GM21619 (cell line): ENCODE measurements around the gene CHL1.

Experiments
- ATAC-seq: cut with Tn5 transposase; IDR thresholded peaks from one replicate; pipeline ENCODE4 v1.9.1; 2021; ENCODE audit not compliant: unreplicated experiment

CHL1 gene

DNA sequence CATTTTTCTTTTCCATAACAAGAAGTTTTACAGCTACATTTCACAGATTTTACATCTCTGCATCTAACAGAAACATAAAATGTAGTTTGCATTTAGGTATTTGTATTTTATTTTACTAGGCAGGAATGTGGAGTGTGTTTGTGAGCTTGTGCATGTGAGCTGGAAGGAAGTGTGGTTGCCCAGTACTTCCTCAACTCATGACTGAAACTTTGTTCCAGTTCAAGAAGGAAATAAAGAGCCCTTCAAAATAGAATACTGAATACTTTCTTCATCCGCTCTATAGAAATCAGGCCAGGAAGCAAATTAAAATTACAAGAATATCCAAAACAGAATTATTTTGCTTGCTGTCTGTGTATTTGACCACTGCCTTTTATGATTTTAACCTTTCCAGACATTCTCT lies 81.3 kb downstream of the CHL1 start:
- ATAC-seq, result no peak

DNA sequence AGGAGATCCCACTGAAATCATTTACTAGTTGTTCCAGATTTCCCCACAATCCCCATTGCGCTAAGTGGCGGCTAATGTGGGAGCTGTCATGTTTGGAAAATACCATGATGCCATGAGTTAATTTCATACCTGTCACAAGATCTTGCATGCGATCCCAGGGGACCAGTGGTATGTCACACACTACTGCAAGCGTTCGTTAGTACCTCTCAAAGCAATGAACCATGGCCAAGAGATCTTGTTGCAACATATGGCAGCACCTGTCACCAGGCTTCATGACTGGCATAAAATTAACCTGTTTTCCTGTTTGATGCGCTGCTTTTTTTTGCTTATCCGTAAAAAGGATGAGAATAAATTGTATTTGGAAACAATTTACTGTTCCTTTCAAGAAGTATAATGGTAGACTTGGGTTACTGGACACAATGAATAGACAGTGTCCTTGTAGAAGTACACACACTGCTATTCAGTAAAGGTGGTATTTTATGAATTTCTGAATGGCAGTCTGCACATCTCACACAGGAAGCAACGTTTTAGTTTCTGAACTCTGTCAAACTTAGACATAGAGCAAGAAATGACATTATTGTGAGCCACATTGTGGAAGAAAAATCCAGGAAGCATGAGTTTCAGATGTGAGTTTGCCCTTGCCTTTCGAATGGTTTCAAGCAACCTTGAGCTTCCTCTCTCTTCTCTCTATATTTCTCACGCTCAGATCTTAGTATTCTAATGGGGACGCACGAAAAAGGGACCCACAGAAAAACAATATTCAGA lies 81.9 kb downstream of the CHL1 start:
- ATAC-seq, result peak; percentile 77

DNA sequence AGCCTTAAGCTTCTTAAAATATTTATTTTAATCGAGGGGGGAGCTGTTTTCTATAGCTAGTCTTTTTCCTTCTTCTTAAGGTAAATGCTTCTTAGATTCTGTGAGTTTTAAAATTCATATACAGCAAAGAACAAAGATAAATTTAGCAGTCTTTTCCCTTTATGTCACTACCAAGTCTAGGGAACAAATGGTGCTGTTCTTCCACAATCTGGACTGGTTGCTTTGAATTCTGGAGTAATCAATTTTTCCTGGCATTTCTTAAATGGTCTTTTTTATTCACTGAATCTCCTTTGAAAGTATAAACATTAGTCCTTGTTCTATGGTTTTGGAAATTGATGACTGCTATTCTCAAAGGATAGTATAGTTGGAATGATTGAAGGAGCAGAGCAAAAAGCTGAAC lies 82.8 kb downstream of the CHL1 start:
- no peak for ATAC-seq

DNA sequence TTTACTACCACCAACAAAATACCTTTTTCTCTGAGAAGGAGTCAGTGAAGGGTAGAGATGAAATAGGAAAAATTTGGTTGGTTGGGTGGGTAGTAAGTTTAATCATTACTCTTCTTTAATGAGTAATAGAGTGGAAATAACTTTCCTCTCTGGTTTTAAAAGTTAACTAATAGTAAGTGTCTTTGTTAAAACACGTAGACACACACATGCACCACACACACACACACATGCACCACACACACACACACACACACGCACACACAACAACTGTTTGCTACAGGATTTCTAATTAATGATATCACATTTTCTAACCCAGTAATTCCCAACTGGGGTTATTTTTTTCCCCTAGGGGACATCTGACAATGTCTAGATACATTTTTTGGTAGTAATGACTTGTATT lies 84.1 kb downstream of the CHL1 start:
- ATAC-seq, result no peak

DNA sequence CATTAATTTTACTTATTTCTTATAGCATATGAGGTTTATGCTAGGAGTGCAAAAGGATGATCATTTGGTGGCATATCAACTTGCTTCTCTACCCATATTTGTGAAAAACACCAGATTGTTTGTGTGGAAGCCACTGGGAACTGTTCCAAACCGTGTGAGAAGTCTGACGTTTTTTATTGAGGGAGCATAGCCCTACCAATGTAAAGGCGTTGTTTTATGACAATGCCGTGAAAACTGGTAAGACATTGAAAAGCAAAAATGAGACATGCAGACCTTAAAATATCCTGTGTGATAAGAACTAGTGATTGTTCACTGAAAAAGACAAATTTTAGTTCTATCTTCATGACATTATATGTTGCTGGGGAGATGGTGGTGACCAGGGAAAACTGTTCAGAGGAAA lies 87.8 kb downstream of the CHL1 start:
- no peak for ATAC-seq

DNA sequence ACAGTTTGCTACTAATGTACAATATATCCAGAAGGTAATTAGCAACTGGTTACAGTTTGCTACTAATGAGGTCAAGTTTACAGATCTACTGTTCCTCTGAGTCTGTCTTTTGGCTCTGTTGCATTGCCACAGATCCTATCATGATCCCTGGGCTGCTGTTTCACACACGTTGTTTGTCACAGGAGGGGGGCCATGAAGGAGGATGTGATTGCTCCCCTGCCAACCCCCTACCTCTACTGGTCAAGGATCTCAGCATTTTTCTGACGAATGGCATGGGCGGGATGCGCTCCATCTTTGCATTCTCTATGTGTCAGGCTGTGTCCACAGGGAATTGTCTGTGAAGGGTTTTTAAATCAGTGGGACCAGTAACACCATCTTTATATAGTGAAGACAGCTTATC lies 91.9 kb downstream of the CHL1 start:
- ATAC-seq, result no peak

DNA sequence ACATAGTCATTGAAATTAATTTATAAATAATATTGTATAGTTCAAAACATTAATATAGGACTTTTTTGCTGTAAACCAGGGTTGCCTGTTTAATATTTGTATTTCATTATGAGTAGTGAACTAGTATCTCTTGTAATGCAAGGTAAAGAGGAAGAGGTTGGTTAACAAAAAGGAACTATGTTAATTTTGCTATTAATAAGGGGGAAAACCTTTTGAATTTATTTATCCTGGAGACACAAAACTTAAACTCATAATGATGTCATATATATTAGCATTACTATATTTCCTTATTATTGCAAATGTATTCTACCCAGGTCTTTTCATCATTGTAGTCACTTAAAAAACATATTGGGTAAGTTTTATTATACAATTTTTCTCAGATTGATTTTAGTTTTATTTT lies 94.5 kb downstream of the CHL1 start:
- no peak for ATAC-seq

DNA sequence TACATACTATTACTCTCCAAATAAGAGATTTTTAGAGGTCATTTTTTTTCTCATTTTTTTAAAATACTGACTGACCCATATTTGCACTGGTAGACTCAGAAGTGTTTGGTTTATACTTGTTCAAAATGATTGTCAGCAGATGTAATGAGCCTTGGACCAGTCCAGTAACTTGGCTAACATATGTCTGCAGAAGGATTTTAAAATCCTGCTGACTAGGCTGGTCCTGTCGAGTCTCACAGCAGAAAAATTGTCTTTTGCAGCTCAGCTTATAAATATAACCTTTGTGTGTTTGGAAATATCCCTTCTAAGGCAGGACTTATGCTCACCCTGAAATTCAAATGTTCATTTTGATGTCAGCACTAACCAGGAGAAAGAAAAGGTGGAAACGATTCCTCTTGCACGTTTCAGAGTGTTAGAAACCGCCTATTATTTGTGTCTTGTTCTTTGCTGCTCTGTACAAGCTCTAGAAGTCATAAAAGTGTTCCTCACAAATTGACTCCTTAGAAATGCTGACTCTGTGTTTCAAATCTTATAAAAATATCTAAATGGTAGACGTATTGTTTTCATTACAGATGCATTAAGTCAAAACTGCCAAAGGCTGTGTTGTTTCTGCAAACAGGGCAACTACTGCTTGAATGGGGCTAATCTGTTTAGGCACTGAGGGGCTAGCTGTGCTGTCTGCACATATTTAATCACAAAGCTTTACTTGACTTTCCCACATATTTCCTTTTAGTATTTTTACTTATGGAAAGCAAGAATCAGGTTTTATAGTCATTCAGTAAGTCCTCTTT lies 95.3 kb downstream of the CHL1 start:
- no peak for ATAC-seq

DNA sequence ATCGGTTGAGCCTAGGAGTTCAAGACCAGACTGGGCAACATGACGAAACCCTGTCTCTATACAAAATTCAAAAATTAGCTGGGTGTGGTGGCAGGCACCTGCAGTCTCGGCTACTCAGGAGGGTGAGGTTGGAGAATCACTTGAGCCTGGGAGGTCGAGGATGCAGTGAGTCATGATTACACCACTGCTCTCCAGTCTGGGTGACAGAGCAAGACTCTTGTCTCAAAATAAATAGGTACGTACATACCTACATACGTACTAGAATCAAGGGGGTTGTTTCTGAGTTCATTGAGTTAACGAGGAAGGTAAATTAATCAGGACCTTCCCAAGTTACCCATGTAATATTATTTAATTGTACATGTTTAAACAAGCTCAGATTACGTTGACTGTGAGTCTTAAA lies 97.5 kb downstream of the CHL1 start:
- ATAC-seq, result no peak

DNA sequence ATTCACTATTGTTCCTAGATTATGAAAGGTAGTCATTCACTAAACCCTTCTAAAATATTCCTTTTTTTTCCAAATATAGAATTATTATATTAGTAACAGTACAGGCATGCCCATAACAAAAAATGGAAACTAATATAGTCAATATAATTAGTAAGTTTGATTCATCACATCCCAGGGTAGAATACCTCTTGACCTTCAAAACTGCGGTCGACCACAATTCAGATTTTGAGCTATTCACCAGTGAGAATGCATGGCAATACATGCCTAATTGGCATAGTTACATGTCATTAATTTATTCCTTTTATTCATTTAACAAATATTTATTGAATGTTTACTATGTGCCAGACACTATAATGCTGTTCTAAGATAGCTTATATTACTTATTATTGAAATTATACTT lies 98.0 kb downstream of the CHL1 start:
- no peak for ATAC-seq

DNA sequence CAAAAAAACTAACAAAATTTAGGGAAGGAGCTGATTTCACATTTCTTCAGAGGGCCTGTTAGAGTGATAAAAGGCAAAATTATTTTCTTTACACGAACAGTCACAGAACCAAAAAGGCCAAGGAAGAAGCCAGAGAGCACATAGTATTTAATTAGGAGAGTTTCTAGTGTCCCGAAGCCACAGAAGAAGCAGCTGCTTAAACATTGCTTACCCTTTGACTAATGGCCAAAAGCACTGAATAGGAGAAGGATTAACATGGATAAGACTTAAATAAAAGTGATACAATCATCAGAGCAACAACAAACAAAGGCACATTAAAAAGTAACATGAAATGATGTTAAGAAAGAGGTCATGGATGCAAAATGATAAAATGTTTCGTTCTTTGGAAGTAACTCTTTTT lies 98.6 kb downstream of the CHL1 start:
- ATAC-seq, result no peak

DNA sequence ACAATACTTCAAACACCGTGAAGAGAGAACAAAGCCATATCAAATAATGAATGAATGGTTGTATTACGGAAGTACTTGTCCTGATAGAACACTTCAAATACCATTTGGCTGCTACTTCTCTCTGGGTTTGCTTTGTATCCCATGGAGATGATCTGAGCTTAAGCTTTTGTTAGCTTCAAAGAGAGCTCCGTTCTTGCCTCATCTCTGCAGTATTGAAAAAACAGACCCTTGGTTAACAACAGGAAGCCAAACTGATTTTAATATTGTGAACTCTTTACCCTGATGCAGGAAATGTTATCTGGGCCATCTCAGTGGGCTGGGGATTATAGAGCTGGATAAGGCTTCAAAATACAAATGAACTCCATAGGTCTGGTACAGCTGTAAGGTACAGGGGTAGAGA lies 101.0 kb downstream of the CHL1 start:
- ATAC-seq, result peak; percentile 40

DNA sequence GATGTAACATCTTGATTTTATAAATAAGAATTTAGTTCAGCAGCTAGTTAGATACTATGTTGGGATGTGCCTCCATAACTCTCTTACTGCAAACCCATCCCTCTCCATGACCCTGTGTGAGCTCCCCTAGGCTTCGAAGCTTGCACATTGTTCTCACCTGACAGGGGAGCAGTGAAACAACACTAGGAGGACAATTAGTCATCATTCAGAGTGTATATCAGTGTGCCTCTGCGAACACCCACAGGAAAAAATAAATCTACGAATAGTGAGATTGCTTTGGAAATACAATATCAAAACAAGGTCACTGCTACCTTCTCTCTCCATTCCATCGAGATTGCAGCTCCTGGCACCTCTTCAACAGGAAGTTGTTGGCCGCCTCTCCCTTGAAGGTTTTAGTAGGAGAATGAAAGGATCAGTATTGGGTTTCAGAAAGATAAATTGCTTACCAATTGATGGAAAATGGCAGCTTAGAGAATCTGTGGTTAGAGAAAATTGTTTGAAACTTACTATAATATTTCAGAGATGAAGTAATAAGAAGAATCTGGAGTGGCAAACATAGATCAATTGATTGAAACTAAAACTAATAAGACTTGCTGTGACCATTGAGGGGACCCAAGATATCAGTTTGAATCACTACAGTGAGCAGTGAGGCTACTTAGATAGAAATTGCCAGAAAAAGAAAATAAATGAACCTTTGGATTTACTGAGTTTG lies 103.2 kb downstream of the CHL1 start:
- peak; percentile 62 for ATAC-seq

DNA sequence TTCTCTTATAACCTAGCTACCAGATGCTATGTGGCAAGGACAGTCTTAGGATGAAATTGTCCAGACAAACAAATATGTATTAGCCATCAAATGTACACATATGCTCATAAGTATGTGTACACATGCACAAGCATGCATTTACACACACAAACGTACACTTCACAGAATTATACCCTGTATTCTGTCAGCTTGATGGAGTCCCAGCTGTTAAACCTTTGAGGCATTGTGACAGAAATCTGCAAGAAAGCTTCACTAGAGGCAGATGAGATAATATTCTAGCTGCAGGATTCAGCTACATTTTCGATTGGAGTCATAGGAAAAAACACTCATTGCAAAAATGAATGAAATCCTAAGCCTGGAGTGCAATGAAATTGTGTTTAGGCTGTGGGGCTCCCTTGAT lies 110.6 kb downstream of the CHL1 start:
- ATAC-seq, result no peak

DNA sequence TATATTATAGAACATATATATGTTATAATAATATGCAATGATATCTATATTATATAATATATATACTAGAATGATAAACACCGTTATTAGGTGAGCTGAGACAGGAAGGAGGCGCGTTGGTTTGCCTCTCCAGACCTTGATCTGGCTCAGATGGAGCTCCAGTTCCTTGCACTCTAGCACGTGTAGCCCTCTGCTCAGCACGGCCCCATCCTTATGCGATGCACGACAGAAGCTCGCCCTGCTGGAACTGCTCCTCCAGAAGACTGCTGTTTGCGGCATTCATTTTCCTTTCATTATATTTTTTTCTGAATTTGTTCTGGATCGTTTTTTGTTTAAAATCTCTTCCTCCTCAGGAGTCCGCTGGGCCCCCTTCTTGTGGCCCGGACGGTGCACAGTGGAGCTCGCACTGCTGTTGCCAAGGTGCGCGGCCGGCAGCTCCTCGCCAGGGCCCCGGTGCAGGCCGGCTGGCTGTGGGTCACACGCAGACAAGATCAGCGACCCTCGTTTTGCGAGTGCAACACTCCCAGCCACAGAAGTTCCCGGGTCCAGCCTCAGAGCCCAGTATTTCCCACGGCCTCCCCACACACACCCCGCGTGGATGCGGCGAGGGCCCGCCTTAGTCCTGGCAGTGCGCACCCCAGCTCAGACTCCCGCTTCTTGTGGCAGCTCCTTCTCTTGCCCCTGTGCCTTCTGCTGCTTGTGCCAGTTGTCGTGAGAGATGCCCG lies 112.2 kb downstream of the CHL1 start:
- ATAC-seq, result no peak

DNA sequence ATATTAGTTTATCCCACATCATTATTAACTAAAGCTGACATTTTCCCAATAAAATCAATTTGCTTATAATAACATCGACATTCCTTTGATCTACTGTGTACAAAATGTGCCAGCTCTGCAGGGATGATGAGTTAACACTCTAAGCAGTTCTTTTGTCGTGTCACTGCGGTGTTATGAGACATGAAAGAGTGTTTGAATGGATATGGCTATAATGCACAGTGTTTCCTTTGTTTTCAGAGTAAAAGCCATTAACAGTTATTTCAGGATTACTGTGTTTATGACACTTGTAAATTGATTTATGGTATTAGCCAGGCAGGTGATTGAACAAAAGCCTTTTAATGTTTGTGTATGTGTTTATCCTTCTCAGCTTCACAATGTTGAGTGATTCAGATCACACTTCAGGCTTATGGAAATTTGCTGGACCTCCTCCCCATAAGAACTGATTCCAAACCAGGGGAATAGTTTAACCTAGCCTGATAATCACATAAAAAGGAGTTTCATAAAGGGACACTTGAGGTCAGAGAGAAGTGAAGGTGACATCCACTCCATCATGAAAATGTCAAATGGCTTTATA lies 115.7 kb downstream of the CHL1 start:
- ATAC-seq, result no peak

DNA sequence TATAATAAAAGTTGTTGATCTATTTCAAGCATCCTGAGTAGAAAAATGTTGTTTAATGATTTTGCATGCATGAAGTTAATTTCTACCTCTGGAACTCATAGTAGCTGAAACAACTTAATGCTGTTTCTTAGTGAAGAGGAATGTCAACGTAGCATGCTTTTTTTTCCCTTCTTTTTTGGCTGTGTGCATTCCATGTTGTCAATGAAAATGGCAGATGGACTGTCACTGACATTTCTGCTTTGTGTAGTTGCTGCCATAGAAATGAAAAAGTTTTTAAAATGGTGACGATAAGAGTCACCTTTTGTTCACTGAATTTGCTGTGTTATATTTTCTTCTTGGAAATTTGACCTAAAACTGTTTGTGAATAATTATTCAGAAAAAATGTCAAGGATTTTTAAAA lies 116.3 kb downstream of the CHL1 start:
- ATAC-seq, result no peak

DNA sequence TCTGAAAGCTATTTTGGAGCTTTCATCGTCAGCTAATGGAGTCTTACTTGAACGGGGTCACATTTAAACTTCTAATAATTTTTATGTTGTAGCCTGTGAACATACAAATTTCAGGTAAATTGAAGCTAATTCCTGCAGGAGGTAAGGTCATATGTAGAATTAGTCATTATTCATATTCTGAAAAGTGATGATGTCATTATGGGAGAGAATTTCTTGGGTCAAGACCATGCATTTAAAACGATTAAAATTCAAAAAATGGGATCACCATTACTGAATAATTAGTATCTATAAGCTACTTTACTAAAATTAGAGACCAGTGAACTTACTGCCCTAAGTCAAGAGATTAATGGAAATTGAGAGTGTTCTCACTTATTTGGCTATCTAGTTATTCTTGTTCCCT lies 120.4 kb downstream of the CHL1 start:
- no peak for ATAC-seq

DNA sequence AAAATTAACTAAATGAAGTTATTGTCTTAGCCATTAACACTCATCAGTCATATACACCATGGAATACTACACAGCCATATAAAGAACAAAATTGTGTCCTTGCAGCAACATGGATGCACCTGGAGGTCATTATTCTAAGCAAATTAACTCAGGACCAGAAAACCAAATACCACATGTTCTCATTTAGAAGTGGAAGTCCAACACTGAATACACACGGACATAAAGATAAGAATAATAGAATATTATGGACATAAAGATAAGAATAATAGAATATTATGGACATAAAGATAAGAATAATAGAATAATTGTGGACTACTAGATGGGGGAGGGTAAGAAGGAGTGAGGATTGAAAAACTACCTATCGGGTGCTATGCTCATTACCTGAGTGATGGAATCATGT lies 122.3 kb downstream of the CHL1 start:
- ATAC-seq, result no peak

DNA sequence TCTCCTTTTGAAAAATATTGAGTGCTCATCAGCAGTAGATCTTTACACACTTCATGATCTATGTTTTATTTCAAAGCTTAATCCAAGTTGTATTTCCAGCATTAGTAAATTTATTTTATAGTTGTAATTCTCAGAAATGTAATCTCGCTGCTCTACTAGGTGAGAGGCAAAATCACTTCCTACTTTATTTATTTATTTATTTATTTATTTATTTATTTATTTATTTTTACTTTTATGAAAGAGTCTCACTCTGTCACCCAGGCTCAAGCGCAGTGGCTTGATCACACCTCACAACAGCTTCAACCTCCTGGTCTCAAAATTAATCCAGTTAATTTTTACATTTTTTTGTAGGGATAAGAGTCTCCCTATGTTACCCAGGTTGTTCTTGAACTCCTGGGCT lies 127.9 kb downstream of the CHL1 start:
- no peak for ATAC-seq

DNA sequence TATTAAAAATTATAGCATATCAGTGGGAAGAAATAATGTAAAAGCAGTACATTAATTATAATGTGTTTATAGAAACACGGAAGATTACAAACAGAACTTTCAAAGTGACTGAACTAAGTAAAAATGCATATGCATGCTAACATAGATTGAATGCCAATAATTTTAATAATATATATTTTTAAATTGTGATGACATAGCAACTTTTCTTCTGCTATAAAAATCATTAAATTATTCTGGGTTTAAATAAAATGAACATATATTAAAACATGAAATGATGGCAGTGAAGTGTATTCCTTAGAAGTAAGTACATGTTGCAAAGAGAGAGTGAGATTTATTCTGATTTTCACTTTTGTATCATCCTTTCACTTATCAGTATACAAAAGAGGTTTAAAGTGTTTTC lies 128.9 kb downstream of the CHL1 start:
- no peak for ATAC-seq
